Measurements from ENCODE around the gene ZBTB43. TPM values are rescaled to one million over a fixed set of nuclear protein-coding genes. Genes with fewer than 3 reads are reported as not detected.
"Not testable (repeated sequence)": the region's sequence is repeated elsewhere in the genome, so short reads cannot be mapped to it uniquely, and the experiment has no call there.

ZBTB43 gene
- total RNA-seq, 4 donors from 2014 or later: 8.7 to 9.9 (median 9.4) TPM

GRCh38 chr9:126819482-126819881, 14.6 kb downstream of the ZBTB43 start:
- 100% methylated on average over 1 of the region's 1 CpG for WGBS
- intact Hi-C loops (cut with DNase I): no loop called here
- Histone ChIP-seq H3K27me3 (no peaks in the 10 kb centered on the region), H3K27ac (replicated peaks in 1 of 4) (no peak overlapping the region), H3K36me3 (peaks cover 0 to 46% (median 17%) of the 10 kb centered on the region in 4 donors), H3K4me3 (no peak overlapping the region), H3K4me1 (peaks cover 7 to 14% (median 10%) of the 10 kb centered on the region in 4 donors), H3K9me3 (peaks cover 0 to 29% (median 10%) of the 10 kb centered on the region in 4 donors)
- TF ChIP-seq POLR2AphosphoS5 (IDR thresholded peaks at IDR 0.05) (no peak), CTCF (IDR thresholded peaks at IDR 0.05) (no peak), EP300 (IDR thresholded peaks at IDR 0.05) (no peak), POLR2A (IDR thresholded peaks at IDR 0.05; ENCODE audit: low read depth) (no peak)
- DNase-seq (ENCODE audit: extremely low spot score): no peak

- no peak overlapping the region for H3K4me3 ChIP-seq
- no peak for DNase-seq (ENCODE audit: extremely low spot score)
- peaks cover 3 to 39% (median 17%) of the 10 kb centered on the region in 4 donors for H3K36me3 ChIP-seq
- 32% methylated on average over 2 of the region's 2 CpGs for WGBS
- peaks cover 0 to 10% (median 8%) of the 10 kb centered on the region in 4 donors for H3K4me1 ChIP-seq
- peaks cover 0 to 24% (median 6%) of the 10 kb centered on the region in 4 donors for H3K9me3 ChIP-seq
- TF ChIP-seq POLR2A (IDR thresholded peaks at IDR 0.05; ENCODE audit: low read depth) (no peak), CTCF (IDR thresholded peaks at IDR 0.05) (no peak), EP300 (IDR thresholded peaks at IDR 0.05) (no peak), POLR2AphosphoS5 (IDR thresholded peaks at IDR 0.05) (no peak)
- H3K27me3 ChIP-seq: no peaks in the 10 kb centered on the region
- no peak overlapping the region for H3K27ac ChIP-seq (replicated peaks in 1 of 4)
- intact Hi-C loops (cut with DNase I): no loop called here
Observed at GRCh38 chr9:126822278-126822677, 17.4 kb downstream of the ZBTB43 start.

- Histone ChIP-seq H3K4me3 (no peak overlapping the region), H3K36me3 (peaks cover 3 to 45% (median 19%) of the 10 kb centered on the region in 4 donors), H3K9me3 (peaks cover 0 to 24% (median 6%) of the 10 kb centered on the region in 4 donors), H3K27me3 (no peaks in the 10 kb centered on the region), H3K27ac (replicated peaks in 1 of 4) (no peak overlapping the region), H3K4me1 (peaks cover 0 to 10% (median 8%) of the 10 kb centered on the region in 4 donors)
- TF ChIP-seq CTCF (IDR thresholded peaks at IDR 0.05): no peak
- TF ChIP-seq POLR2AphosphoS5 (IDR thresholded peaks at IDR 0.05): no peak
- TF ChIP-seq EP300 (IDR thresholded peaks at IDR 0.05): no peak
- TF ChIP-seq POLR2A (IDR thresholded peaks at IDR 0.05; ENCODE audit: low read depth): no peak
- intact Hi-C loops (cut with DNase I): no loop called here
- DNase-seq (ENCODE audit: extremely low spot score): no peak
- WGBS: 93% methylated on average over 1 of the region's 1 CpG
Observed at GRCh38 chr9:126822873-126823272, 18.0 kb downstream of the ZBTB43 start.

GRCh38 chr9:126824052-126824451, 19.2 kb downstream of the ZBTB43 start:
- DNase-seq (ENCODE audit: extremely low spot score); H3K27me3 ChIP-seq; intact Hi-C loops (cut with DNase I); H3K4me3 ChIP-seq; H3K27ac ChIP-seq (replicated peaks in 1 of 4): not testable (repeated sequence)
- peaks cover 3 to 39% (median 13%) of the 10 kb centered on the region in 4 donors for H3K36me3 ChIP-seq
- 95% methylated on average over 7 of the region's 7 CpGs for WGBS
- H3K4me1 ChIP-seq: peaks cover 3 to 12% (median 9%) of the 10 kb centered on the region in 4 donors
- H3K9me3 ChIP-seq: peaks cover 0 to 14% (median under 1%) of the 10 kb centered on the region in 4 donors

- Histone ChIP-seq H3K4me3 (no peak overlapping the region), H3K9me3 (no peaks in the 10 kb centered on the region), H3K36me3 (peaks cover under 1 to 44% (median 12%) of the 10 kb centered on the region in 4 donors), H3K4me1 (peaks cover 6 to 12% (median 7%) of the 10 kb centered on the region in 4 donors), H3K27ac (replicated peaks in 1 of 4) (no peak overlapping the region), H3K27me3 (no peaks in the 10 kb centered on the region)
- peak; percentile 31 for DNase-seq (ENCODE audit: extremely low spot score)
- 93% methylated on average over 7 of the region's 7 CpGs for WGBS
- TF ChIP-seq POLR2AphosphoS5 (IDR thresholded peaks at IDR 0.05) (no peak), EP300 (IDR thresholded peaks at IDR 0.05) (no peak), POLR2A (IDR thresholded peaks at IDR 0.05; ENCODE audit: low read depth) (no peak), CTCF (IDR thresholded peaks at IDR 0.05) (no peak)
- intact Hi-C loops (cut with DNase I): no loop called here
Observed at GRCh38 chr9:126827227-126827626, 22.4 kb downstream of the ZBTB43 start.

Data from esophagus muscularis mucosa (tissue), 4 donors.